ENCODE measurements around the gene ZNF414.

The ZNF414 gene

DNA sequence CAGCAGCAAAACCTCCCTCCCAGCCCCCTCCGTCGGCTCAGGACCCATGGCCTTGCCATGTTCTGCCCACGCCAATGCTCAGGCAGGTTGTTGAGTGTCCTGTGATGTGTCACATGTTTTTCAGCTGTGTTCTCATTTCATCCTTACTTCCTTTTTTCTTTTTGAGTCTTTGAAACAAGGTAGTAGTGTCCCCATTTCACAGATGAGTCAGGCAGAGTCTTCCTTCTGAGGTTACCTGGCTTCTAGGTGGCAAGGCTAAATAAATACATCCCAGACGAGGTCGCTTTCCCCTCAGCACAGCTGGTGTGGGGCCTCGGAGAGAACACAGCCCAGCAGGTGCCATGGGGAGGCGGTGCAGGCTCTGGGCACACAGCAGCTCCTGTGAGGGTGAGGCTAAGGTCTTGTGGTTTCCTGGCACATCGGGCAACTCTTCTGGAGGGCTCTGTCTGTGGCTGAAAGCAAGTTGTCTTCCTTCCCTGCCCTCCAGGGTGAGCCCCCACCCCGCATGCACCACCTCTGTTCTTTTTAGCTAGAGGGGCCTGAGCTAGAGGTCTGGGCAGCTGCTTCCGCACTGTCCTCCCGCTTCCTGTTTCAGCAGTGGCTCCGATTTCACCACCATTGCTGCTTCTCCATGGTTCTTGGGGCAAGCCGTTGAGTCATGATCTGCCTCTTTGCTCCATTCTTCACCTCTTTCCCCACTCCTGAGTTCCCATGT, 26.7 kb downstream of the ZNF414 start:
- Histone ChIP-seq H2AK5ac (ENCODE audit: low read length) (no peak overlapping the region), H3K23ac (ENCODE audit: low read length) (no peak overlapping the region), H3K4ac (ENCODE audit: low read depth, low read length) (no peak overlapping the region), H3K79me1 (ENCODE audit: low read length) (peaks cover 7% of the 10 kb centered on the region), H2BK5ac (ENCODE audit: low read length) (no peak overlapping the region), H3K36me3 (ENCODE audit: control insufficient read depth, insufficient read depth, low read length) (peaks cover 25% of the 10 kb centered on the region), H3K79me2 (ENCODE audit: control insufficient read depth, insufficient read depth, low read length) (peaks cover 8% of the 10 kb centered on the region), H3K27ac (ENCODE audit: low read depth, low read length) (peak overlapping the region; percentile 38), H2BK15ac (replicated peaks; ENCODE audit: low read depth) (no peak overlapping the region), H3K56ac (ENCODE audit: low read length) (no peak overlapping the region), H3K4me2 (ENCODE audit: low read length) (no peak overlapping the region), H4K8ac (ENCODE audit: low read depth, low read length) (no peak overlapping the region), H3K4me3 (ENCODE audit: low read length) (no peak overlapping the region), H3K4me1 (ENCODE audit: control insufficient read depth, low read depth, low read length) (no peaks in the 10 kb centered on the region), H4K5ac (ENCODE audit: low read length) (no peak overlapping the region), H2BK120ac (ENCODE audit: low read depth, low read length) (no peak overlapping the region), H3K9ac (ENCODE audit: low read length) (no peak overlapping the region), H3K27me3 (ENCODE audit: insufficient read depth, low read length, poor library complexity) (no peaks in the 10 kb centered on the region), H3K18ac (ENCODE audit: low read length) (no peak overlapping the region)
- peak; percentile 16 for DNase-seq
- no CpG with 5 or more reads among the region's 13 CpGs for WGBS (ENCODE audit: extremely low coverage, insufficient coverage, low lambda C conversion rate)

DNA sequence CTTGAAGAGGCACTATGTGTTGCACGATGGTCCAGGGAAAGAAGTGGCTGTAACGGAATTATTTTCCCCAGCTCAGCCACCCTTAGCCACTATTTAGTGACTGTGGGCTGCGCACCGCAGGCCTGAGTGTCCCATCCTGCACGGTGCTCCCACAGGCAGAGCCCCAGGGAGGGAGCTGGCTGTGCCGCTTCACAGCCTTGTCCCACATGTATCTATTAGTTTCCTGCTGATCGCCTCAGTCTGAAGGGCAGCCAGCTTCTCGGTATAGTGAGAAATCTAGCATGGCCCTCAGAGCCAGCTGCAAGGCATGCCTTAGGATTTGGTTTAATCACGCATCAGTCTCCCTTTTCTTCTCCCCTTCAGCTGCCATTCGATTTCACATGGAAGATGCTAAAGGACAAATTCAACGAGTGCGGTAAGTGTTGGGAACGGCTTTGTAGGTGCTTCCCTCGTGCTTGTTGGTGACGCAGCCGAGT, 27.3 kb downstream of the ZNF414 start:
- Histone ChIP-seq H3K4me3 (ENCODE audit: low read length) (no peak overlapping the region), H3K9ac (ENCODE audit: low read length) (no peak overlapping the region), H3K79me1 (ENCODE audit: low read length) (peaks cover 9% of the 10 kb centered on the region), H2BK120ac (ENCODE audit: low read depth, low read length) (no peak overlapping the region), H3K27ac (ENCODE audit: low read depth, low read length) (no peak overlapping the region), H3K23ac (ENCODE audit: low read length) (no peak overlapping the region), H4K8ac (ENCODE audit: low read depth, low read length) (no peak overlapping the region), H3K27me3 (ENCODE audit: insufficient read depth, low read length, poor library complexity) (no peaks in the 10 kb centered on the region), H2BK5ac (ENCODE audit: low read length) (no peak overlapping the region), H3K4ac (ENCODE audit: low read depth, low read length) (no peak overlapping the region), H3K4me1 (ENCODE audit: control insufficient read depth, low read depth, low read length) (no peaks in the 10 kb centered on the region), H3K4me2 (ENCODE audit: low read length) (no peak overlapping the region), H4K5ac (ENCODE audit: low read length) (no peak overlapping the region), H3K36me3 (ENCODE audit: control insufficient read depth, insufficient read depth, low read length) (peaks cover 25% of the 10 kb centered on the region), H3K18ac (ENCODE audit: low read length) (no peak overlapping the region), H2BK15ac (replicated peaks; ENCODE audit: low read depth) (no peak overlapping the region), H2AK5ac (ENCODE audit: low read length) (no peak overlapping the region), H3K79me2 (ENCODE audit: control insufficient read depth, insufficient read depth, low read length) (peaks cover 11% of the 10 kb centered on the region), H3K56ac (ENCODE audit: low read length) (no peak overlapping the region)
- WGBS (ENCODE audit: extremely low coverage, insufficient coverage, low lambda C conversion rate): no CpG with 5 or more reads among the region's 16 CpGs
- DNase-seq: no peak

DNA sequence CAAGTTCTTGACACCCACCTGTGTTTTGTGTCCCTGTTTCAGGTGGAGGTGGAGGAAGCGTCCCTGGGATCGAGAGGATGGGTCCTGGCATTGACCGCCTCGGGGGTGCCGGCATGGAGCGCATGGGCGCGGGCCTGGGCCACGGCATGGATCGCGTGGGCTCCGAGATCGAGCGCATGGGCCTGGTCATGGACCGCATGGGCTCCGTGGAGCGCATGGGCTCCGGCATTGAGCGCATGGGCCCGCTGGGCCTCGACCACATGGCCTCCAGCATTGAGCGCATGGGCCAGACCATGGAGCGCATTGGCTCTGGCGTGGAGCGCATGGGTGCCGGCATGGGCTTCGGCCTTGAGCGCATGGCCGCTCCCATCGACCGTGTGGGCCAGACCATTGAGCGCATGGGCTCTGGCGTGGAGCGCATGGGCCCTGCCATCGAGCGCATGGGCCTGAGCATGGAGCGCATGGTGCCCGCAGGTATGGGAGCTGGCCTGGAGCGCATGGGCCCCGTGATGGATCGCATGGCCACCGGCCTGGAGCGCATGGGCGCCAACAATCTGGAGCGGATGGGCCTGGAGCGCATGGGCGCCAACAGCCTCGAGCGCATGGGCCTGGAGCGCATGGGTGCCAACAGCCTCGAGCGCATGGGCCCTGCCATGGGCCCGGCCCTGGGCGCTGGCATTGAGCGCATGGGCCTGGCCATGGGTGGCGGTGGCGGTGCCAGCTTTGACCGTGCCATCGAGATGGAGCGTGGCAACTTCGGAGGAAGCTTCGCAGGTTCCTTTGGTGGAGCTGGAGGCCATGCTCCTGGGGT, 28.2 kb downstream of the ZNF414 start:
- H3K36me3 ChIP-seq (ENCODE audit: control insufficient read depth, insufficient read depth, low read length): peaks cover 27% of the 10 kb centered on the region
- H3K4ac ChIP-seq (ENCODE audit: low read depth, low read length): no peak overlapping the region
- no peak overlapping the region for H4K8ac ChIP-seq (ENCODE audit: low read depth, low read length)
- no peak overlapping the region for H2BK15ac ChIP-seq (replicated peaks; ENCODE audit: low read depth)
- H3K56ac ChIP-seq (ENCODE audit: low read length): no peak overlapping the region
- H3K9ac ChIP-seq (ENCODE audit: low read length): no peak overlapping the region
- H3K79me2 ChIP-seq (ENCODE audit: control insufficient read depth, insufficient read depth, low read length): peaks cover 20% of the 10 kb centered on the region
- no peak overlapping the region for H3K27ac ChIP-seq (ENCODE audit: low read depth, low read length)
- H3K4me2 ChIP-seq (ENCODE audit: low read length): no peak overlapping the region
- H2AK5ac ChIP-seq (ENCODE audit: low read length): no peak overlapping the region
- no peak overlapping the region for H3K23ac ChIP-seq (ENCODE audit: low read length)
- no peaks in the 10 kb centered on the region for H3K4me1 ChIP-seq (ENCODE audit: control insufficient read depth, low read depth, low read length)
- no peak overlapping the region for H2BK5ac ChIP-seq (ENCODE audit: low read length)
- WGBS (ENCODE audit: extremely low coverage, insufficient coverage, low lambda C conversion rate): no CpG with 5 or more reads among the region's 62 CpGs
- no peak overlapping the region for H4K5ac ChIP-seq (ENCODE audit: low read length)
- no peak for DNase-seq
- no peak overlapping the region for H3K18ac ChIP-seq (ENCODE audit: low read length)
- H3K79me1 ChIP-seq (ENCODE audit: low read length): peaks cover 15% of the 10 kb centered on the region
- no peaks in the 10 kb centered on the region for H3K27me3 ChIP-seq (ENCODE audit: insufficient read depth, low read length, poor library complexity)
- no peak overlapping the region for H3K4me3 ChIP-seq (ENCODE audit: low read length)
- H2BK120ac ChIP-seq (ENCODE audit: low read depth, low read length): no peak overlapping the region

DNA sequence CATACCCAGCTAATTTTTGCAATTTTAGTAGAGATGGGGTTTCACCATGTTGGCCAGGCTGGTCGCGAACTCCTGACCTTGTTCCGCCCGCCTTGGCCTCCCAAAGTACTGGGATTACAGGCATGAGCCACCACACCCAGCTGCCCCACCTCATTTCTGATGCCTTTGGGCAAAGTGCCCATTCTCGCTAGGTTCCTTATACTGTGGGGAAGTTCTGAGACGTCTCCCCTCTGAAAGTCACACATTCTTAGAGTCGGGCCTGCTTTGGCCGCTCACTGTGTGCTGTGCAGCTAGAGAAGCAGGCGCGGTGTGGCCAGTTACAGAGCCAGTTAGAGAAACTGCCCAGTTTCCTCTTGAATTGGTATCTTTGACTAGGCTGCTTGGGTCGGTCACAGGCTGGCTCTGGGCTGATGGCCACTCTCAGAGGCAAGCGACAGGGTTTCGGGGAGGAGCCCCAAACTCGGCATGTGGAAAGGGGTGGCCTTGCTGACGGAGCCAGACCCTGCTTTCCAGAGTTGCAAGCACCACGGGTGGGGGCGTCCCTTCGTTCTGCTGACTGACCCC, 29.6 kb downstream of the ZNF414 start:
- peaks cover 17% of the 10 kb centered on the region for H3K79me1 ChIP-seq (ENCODE audit: low read length)
- no peak overlapping the region for H4K8ac ChIP-seq (ENCODE audit: low read depth, low read length)
- no peak overlapping the region for H2AK5ac ChIP-seq (ENCODE audit: low read length)
- DNase-seq: no peak
- H3K4me3 ChIP-seq (ENCODE audit: low read length): no peak overlapping the region
- H3K4me1 ChIP-seq (ENCODE audit: control insufficient read depth, low read depth, low read length): no peaks in the 10 kb centered on the region
- no peak overlapping the region for H2BK5ac ChIP-seq (ENCODE audit: low read length)
- no peak overlapping the region for H2BK15ac ChIP-seq (replicated peaks; ENCODE audit: low read depth)
- H3K9ac ChIP-seq (ENCODE audit: low read length): no peak overlapping the region
- H4K5ac ChIP-seq (ENCODE audit: low read length): no peak overlapping the region
- WGBS (ENCODE audit: extremely low coverage, insufficient coverage, low lambda C conversion rate): no CpG with 5 or more reads among the region's 18 CpGs
- no peak overlapping the region for H3K56ac ChIP-seq (ENCODE audit: low read length)
- no peak overlapping the region for H3K4me2 ChIP-seq (ENCODE audit: low read length)
- H3K27ac ChIP-seq (ENCODE audit: low read depth, low read length): no peak overlapping the region
- peaks cover 27% of the 10 kb centered on the region for H3K36me3 ChIP-seq (ENCODE audit: control insufficient read depth, insufficient read depth, low read length)
- H3K4ac ChIP-seq (ENCODE audit: low read depth, low read length): no peak overlapping the region
- peaks cover 25% of the 10 kb centered on the region for H3K79me2 ChIP-seq (ENCODE audit: control insufficient read depth, insufficient read depth, low read length)
- H3K23ac ChIP-seq (ENCODE audit: low read length): no peak overlapping the region
- no peaks in the 10 kb centered on the region for H3K27me3 ChIP-seq (ENCODE audit: insufficient read depth, low read length, poor library complexity)
- no peak overlapping the region for H2BK120ac ChIP-seq (ENCODE audit: low read depth, low read length)
- no peak overlapping the region for H3K18ac ChIP-seq (ENCODE audit: low read length)

DNA sequence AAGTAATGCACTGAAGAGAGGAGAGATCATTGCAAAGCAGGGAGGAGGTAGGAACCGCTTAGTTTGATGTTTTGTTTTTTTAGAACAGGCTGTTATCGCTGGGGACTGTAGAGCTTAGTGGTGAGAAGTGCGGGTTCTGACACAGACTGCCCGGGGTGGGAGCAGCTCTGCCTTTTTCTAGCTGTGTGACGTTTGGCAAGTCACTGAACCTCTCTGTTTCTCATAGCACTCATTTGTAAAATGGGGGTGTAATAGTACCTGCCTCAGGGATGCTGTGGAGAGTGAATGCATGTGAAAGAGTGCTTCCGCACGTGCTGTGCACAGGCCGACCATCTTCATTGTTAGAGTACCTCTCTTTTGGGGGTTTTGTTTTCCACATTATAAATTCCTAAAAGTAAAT, 30.8 kb downstream of the ZNF414 start:
- no peak overlapping the region for H3K23ac ChIP-seq (ENCODE audit: low read length)
- H3K56ac ChIP-seq (ENCODE audit: low read length): no peak overlapping the region
- no peak overlapping the region for H2BK15ac ChIP-seq (replicated peaks; ENCODE audit: low read depth)
- H3K27me3 ChIP-seq (ENCODE audit: insufficient read depth, low read length, poor library complexity): no peaks in the 10 kb centered on the region
- no peak overlapping the region for H4K8ac ChIP-seq (ENCODE audit: low read depth, low read length)
- no peak overlapping the region for H2BK120ac ChIP-seq (ENCODE audit: low read depth, low read length)
- no peak for DNase-seq
- H3K36me3 ChIP-seq (ENCODE audit: control insufficient read depth, insufficient read depth, low read length): peaks cover 27% of the 10 kb centered on the region
- no peak overlapping the region for H4K5ac ChIP-seq (ENCODE audit: low read length)
- H3K18ac ChIP-seq (ENCODE audit: low read length): no peak overlapping the region
- H3K27ac ChIP-seq (ENCODE audit: low read depth, low read length): no peak overlapping the region
- H2BK5ac ChIP-seq (ENCODE audit: low read length): no peak overlapping the region
- H3K79me2 ChIP-seq (ENCODE audit: control insufficient read depth, insufficient read depth, low read length): peaks cover 35% of the 10 kb centered on the region
- no peak overlapping the region for H3K9ac ChIP-seq (ENCODE audit: low read length)
- H3K4me1 ChIP-seq (ENCODE audit: control insufficient read depth, low read depth, low read length): no peaks in the 10 kb centered on the region
- no peak overlapping the region for H3K4me2 ChIP-seq (ENCODE audit: low read length)
- H3K79me1 ChIP-seq (ENCODE audit: low read length): peaks cover 21% of the 10 kb centered on the region
- H2AK5ac ChIP-seq (ENCODE audit: low read length): no peak overlapping the region
- H3K4ac ChIP-seq (ENCODE audit: low read depth, low read length): no peak overlapping the region
- no peak overlapping the region for H3K4me3 ChIP-seq (ENCODE audit: low read length)
- WGBS (ENCODE audit: extremely low coverage, insufficient coverage, low lambda C conversion rate): no CpG with 5 or more reads among the region's 8 CpGs
